Mammary epithelial cell (primary cell): Measurements from ENCODE around the gene INPP4B.

Experiments used
- CTCF ChIP-seq, 2 donors: IDR thresholded peaks in 1 of 2; conservative IDR thresholded peaks in 1 of 2; 2 replicates each; pipeline ENCODE4 v1.5.1; 2011 to 2012; ENCODE audit warnings: inconsistent platforms in 2 of 2, low read length in 2 of 2, mild to moderate bottlenecking in 2 of 2, control low read depth in 1 of 2, low read depth in 1 of 2; ENCODE audit not compliant: insufficient read depth in 1 of 2; ENCODE audit errors: extremely low read depth in 1 of 2
- EZH2 ChIP-seq: IDR thresholded peaks from 2 replicates; pipeline ENCODE4 v1.6.1; 2012; ENCODE audit warnings: low read length, inconsistent platforms, borderline replicate concordance

DNA sequence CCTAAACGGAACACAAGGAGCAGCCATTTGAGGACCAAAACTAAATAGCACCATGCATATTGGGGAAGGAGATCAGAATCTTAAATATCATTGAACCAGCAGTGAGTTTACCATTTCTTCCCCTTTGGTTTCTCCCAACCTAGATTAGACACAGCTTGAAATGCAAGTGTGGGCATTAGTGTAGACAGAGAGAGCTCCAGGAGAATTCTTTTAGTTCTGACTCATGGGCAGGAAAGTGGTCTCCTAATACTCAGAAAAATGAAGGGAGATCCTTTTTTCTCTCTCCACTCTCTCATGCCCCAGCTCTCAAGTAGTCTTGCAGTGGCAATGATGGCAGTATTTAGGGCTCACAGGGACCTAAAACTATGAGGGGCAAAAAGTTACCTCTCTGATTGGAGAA lies 567.9 kb downstream of the INPP4B start:
- TF ChIP-seq CTCF (conservative IDR thresholded peaks at IDR 0.05 in 1 of 2, IDR thresholded peaks at IDR 0.05 in 1 of 2; ENCODE audit: extremely low read depth in 1 of 2, insufficient read depth in 1 of 2, low read depth in 1 of 2, low read length in 2 of 2) (no peak), EZH2 (no peak)
